ENCODE data around the gene ELF3. TPM values are rescaled to one million over a fixed set of nuclear protein-coding genes. Genes with fewer than 3 reads are reported as not detected.

Gene ELF3
- total and polyA plus RNA-seq, 2 of the 13 experiments (the other 11 are each of a cell fraction or from before 2014, with no cell fraction given), result 11.5 to 55.1 TPM

- TF ChIP-seq ZHX1 (CRISPR knock-in tag; IDR thresholded peaks at IDR 0.05; ENCODE audit: low read depth) (no peak), HNF4A (CRISPR knock-in tag; IDR thresholded peaks at IDR 0.05) (no peak), IRF2 (CRISPR knock-in tag; IDR thresholded peaks at IDR 0.05) (peak; percentile 54), ZNF407 (CRISPR knock-in tag; IDR thresholded peaks at IDR 0.05; ENCODE audit: not compliant biosample characterization) (no peak), TP53 (CRISPR knock-in tag; conservative IDR thresholded peaks at IDR 0.05) (no peak), ZNF768 (CRISPR knock-in tag; IDR thresholded peaks at IDR 0.05) (no peak), ZNF790 (CRISPR knock-in tag; IDR thresholded peaks at IDR 0.05; ENCODE audit: borderline replicate concordance) (no peak), ZNF264 (CRISPR knock-in tag; IDR thresholded peaks at IDR 0.05) (no peak), CBX5 (CRISPR knock-in tag; IDR thresholded peaks at IDR 0.05; ENCODE audit: borderline replicate concordance) (no peak), ZNF234 (CRISPR knock-in tag; conservative IDR thresholded peaks at IDR 0.05) (no peak), POGZ (CRISPR knock-in tag; IDR thresholded peaks at IDR 0.05) (no peak), GZF1 (CRISPR knock-in tag; IDR thresholded peaks at IDR 0.05) (no peak)
Measured at GRCh38 chr1:201999625-202000238, 10.7 kb upstream of the ELF3 start (continued).
